Neural cell (in vitro differentiated cells): ENCODE data around the gene ETFB. TPM values are rescaled to one million over a fixed set of nuclear protein-coding genes. Genes with fewer than 3 reads are reported as not detected.

Experiments
- H2AFZ ChIP-seq: fragments of 200-600, 300-800 bp; sonication (generic), shearing (Covaris generic); 2 replicates; pipeline ENCODE4 v1.6.0; 2014; ENCODE audit warnings: low read depth, mild to moderate bottlenecking, antibody characterized with exemption, low read length, moderate library complexity
- H3F3A ChIP-seq: fragments of 200-600 bp; shearing (Covaris generic); 2 replicates; pipeline ENCODE4 v1.6.1; 2016; ENCODE audit warnings: mild to moderate bottlenecking, moderate library complexity, mixed read lengths, antibody characterized with exemption, low read length; ENCODE audit not compliant: insufficient read depth, poor library complexity, severe bottlenecking
- H3K27ac ChIP-seq: fragments of 200-600, 300-800 bp; sonication (generic), shearing (Covaris generic); 2 replicates; pipeline ENCODE4 v1.5.1; 2014; ENCODE audit warnings: mild to moderate bottlenecking, low read length, moderate library complexity
- H3K27me3 ChIP-seq: fragments of 300-800, 200-600 bp; sonication (generic), shearing (Covaris generic); 2 replicates; pipeline ENCODE4 v1.6.0; 2014; ENCODE audit warnings: mild to moderate bottlenecking, low read depth, low read length, moderate library complexity; ENCODE audit not compliant: insufficient read depth
- H3K36me3 ChIP-seq: fragments of 300-800, 200-600 bp; sonication (generic), shearing (Covaris generic); 2 replicates; pipeline ENCODE4 v1.5.1; 2014; ENCODE audit warnings: mild to moderate bottlenecking, antibody characterized with exemption, low read length, moderate library complexity; ENCODE audit not compliant: insufficient read depth
- H3K4me2 ChIP-seq: fragments of 300-800, 200-600 bp; sonication (generic), shearing (Covaris generic); 2 replicates; pipeline ENCODE4 v1.6.0; 2014; ENCODE audit warnings: mild to moderate bottlenecking, low read length
- H3K4me3 ChIP-seq: fragments of 300-800, 200-600 bp; sonication (generic), shearing (Covaris generic); 2 replicates; pipeline ENCODE4 v1.5.1; 2014; ENCODE audit warnings: mild to moderate bottlenecking, low read length, moderate library complexity
- H3K79me2 ChIP-seq: fragments of 200-600 bp; shearing (Covaris generic); replicated peaks from 2 replicates; pipeline ENCODE4 v1.6.0; 2014; ENCODE audit warnings: mild to moderate bottlenecking, low read length, moderate library complexity; ENCODE audit not compliant: insufficient read depth
- H3K9ac ChIP-seq: fragments of 300-800, 200-600 bp; sonication (generic), shearing (Covaris generic); 2 replicates; pipeline ENCODE4 v1.6.1; 2016; ENCODE audit warnings: mild to moderate bottlenecking, low read length, mixed read lengths
- H3K9me2 ChIP-seq: fragments of 200-600 bp; shearing (Covaris generic); 2 replicates; pipeline ENCODE4 v1.6.1; 2016; ENCODE audit warnings: mild to moderate bottlenecking, low read length, mixed read lengths; ENCODE audit not compliant: insufficient read depth
- H3K9me3 ChIP-seq: fragments of 200-600, 300-800 bp; sonication (generic), shearing (Covaris generic); 2 replicates; pipeline ENCODE4 v1.6.1; 2016; ENCODE audit warnings: mild to moderate bottlenecking, mixed run types, low read length, moderate library complexity, mixed read lengths
- H4K20me1 ChIP-seq: fragments of 200-600 bp; shearing (Covaris generic); 2 replicates; pipeline ENCODE4 v1.6.1; 2016; ENCODE audit warnings: mild to moderate bottlenecking, mixed run types; ENCODE audit not compliant: insufficient read depth
- CTCF ChIP-seq: fragments of 450-650 bp; IDR thresholded peaks from 2 replicates; pipeline ENCODE4 v1.5.1; 2014; ENCODE audit warnings: antibody characterized with exemption, mild to moderate bottlenecking, moderate library complexity; ENCODE audit not compliant: poor library complexity, severe bottlenecking
- EP300 ChIP-seq: fragments of 450-650 bp; conservative IDR thresholded peaks from 2 replicates; pipeline ENCODE4 v1.6.1; 2014; ENCODE audit warnings: antibody characterized with exemption, mild to moderate bottlenecking, moderate library complexity; ENCODE audit not compliant: poor library complexity, severe bottlenecking
- EZH2 ChIP-seq: fragments of 200-600, 300-800 bp; shearing (Covaris generic), sonication (generic); IDR thresholded peaks from 2 replicates; pipeline ENCODE4 v1.6.1; 2014; ENCODE audit warnings: antibody characterized with exemption, low read length, borderline replicate concordance, mild to moderate bottlenecking; ENCODE audit not compliant: insufficient read depth, poor library complexity, severe bottlenecking
- MXI1 ChIP-seq: fragments of 450-650 bp; conservative IDR thresholded peaks from 2 replicates; pipeline ENCODE4 v1.6.1; 2014; ENCODE audit warnings: antibody characterized with exemption, mild to moderate bottlenecking; ENCODE audit not compliant: poor library complexity, severe bottlenecking
- POLR2AphosphoS5 ChIP-seq: IDR thresholded peaks from 2 replicates; pipeline ENCODE4 v1.6.1; 2012
- RAD21 ChIP-seq: fragments of 450-650 bp; conservative IDR thresholded peaks from 2 replicates; pipeline ENCODE4 v1.6.1; 2014; ENCODE audit warnings: antibody characterized with exemption, mild to moderate bottlenecking, moderate library complexity
- REST ChIP-seq: IDR thresholded peaks from 2 replicates; pipeline ENCODE4 v1.6.1; 2012; ENCODE audit warnings: borderline replicate concordance
- SMC3 ChIP-seq: fragments of 450-650 bp; conservative IDR thresholded peaks from 2 replicates; pipeline ENCODE4 v1.6.1; 2014; ENCODE audit warnings: antibody characterized with exemption, mild to moderate bottlenecking, moderate library complexity; ENCODE audit not compliant: poor library complexity
- TAF1 ChIP-seq: IDR thresholded peaks from 2 replicates; pipeline ENCODE4 v1.6.1; 2012; ENCODE audit warnings: low read depth
- polyA plus RNA-seq: library from polyadenylated mRNA; depleted of rRNA; stranded (reverse); fragments of >200 nt; gene quantifications from 2 replicates; pipeline ENCODE4 v1.2.3, GENCODE V29; 2014

The ETFB gene
- polyA plus RNA-seq, 1 donor from 2014 or later: 383 TPM

- H3K9me2 ChIP-seq: no peaks in the 10 kb centered on the region
- H3K4me3 ChIP-seq: peak overlapping the region; percentile 72
- TF ChIP-seq SMC3: no peak
- TF ChIP-seq TAF1: no peak
- no peak for TF ChIP-seq REST
- no peak for TF ChIP-seq RAD21
- TF ChIP-seq POLR2AphosphoS5: no peak
- no peak for TF ChIP-seq EP300
- TF ChIP-seq EZH2: no peak
- TF ChIP-seq CTCF: no peak
- no peak for TF ChIP-seq MXI1
- no peaks in the 10 kb centered on the region for H3K36me3 ChIP-seq
- peak overlapping the region; percentile 31 for H2AFZ ChIP-seq
- H4K20me1 ChIP-seq: no peaks in the 10 kb centered on the region
- no peaks in the 10 kb centered on the region for H3K9me3 ChIP-seq
- no peaks in the 10 kb centered on the region for H3F3A ChIP-seq
- H3K79me2 ChIP-seq: no peaks in the 10 kb centered on the region
- H3K4me2 ChIP-seq: peak overlapping the region; percentile 7
- H3K27me3 ChIP-seq: peaks cover 5% of the 10 kb centered on the region
- peak overlapping the region; percentile 53 for H3K27ac ChIP-seq
- peak overlapping the region; percentile 70 for H3K9ac ChIP-seq
Observed at GRCh38 chr19:51339313-51339686, 26.9 kb downstream of the ETFB start.

GRCh38 chr19:51338563-51339312 lies 27.4 kb downstream of the ETFB start:
- Histone ChIP-seq H3K79me2 (no peaks in the 10 kb centered on the region), H2AFZ (peak overlapping the region; percentile 31), H3K27ac (peak overlapping the region; percentile 53), H3K9me2 (no peaks in the 10 kb centered on the region), H3K9me3 (no peaks in the 10 kb centered on the region), H3K4me2 (peak overlapping the region; percentile 36), H3K9ac (peak overlapping the region; percentile 70), H3K27me3 (peaks cover 5% of the 10 kb centered on the region), H3F3A (no peaks in the 10 kb centered on the region), H3K4me3 (peak overlapping the region; percentile 72), H3K36me3 (no peaks in the 10 kb centered on the region), H4K20me1 (no peaks in the 10 kb centered on the region)
- TF ChIP-seq MXI1: peak; percentile 51
- peak; percentile 31 for TF ChIP-seq POLR2AphosphoS5
- peak; percentile 83 for TF ChIP-seq RAD21
- no peak for TF ChIP-seq EZH2
- TF ChIP-seq CTCF: peak; percentile 86
- TF ChIP-seq TAF1: no peak
- TF ChIP-seq SMC3: peak; percentile 92
